Gastroesophageal sphincter (tissue), 4 donors: Measurements from ENCODE around the gene MYT1. TPM values are rescaled to one million over a fixed set of nuclear protein-coding genes. Genes with fewer than 3 reads are reported as not detected.

Experiments
- ATAC-seq: fragments of 150-250 bp; one replicate; pipeline ENCODE4 v1.9.1; 2016; ENCODE audit warnings: mild to moderate bottlenecking, moderate library complexity
- H3K27ac ChIP-seq, 4 donors: fragments of 200-600 bp; sonication (generic) in 3 of 4; 1 replicate in 3 of 4; 2 replicates in 1 of 4; pipeline ENCODE4 v1.5.1; 2016 to 2019
- H3K27me3 ChIP-seq: fragments of 200-600 bp; sonication (generic); one replicate; pipeline ENCODE4 v1.5.1; 2019
- H3K36me3 ChIP-seq, 2 donors: fragments of 200-600 bp; sonication (generic); one replicate each; pipeline ENCODE4 v1.5.1; 2019; ENCODE audit warnings: control low read depth in 1 of 2
- H3K4me1 ChIP-seq, 3 donors: fragments of 200-600 bp; sonication (generic); 1 replicate in 2 of 3; 2 replicates in 1 of 3; pipeline ENCODE4 v1.5.1; 2016 to 2019; ENCODE audit warnings: control low read depth in 2 of 3
- H3K4me3 ChIP-seq, 2 donors: fragments of 200-600 bp; sonication (generic); one replicate each; pipeline ENCODE4 v1.5.1; 2019; ENCODE audit warnings: mild to moderate bottlenecking in 1 of 2, moderate library complexity in 1 of 2
- H3K9me3 ChIP-seq, 3 donors: fragments of 200-600 bp; sonication (generic); one replicate each; pipeline ENCODE4 v1.5.1; 2017 to 2019; ENCODE audit warnings: control low read depth in 2 of 3
- EP300 ChIP-seq: sonication (generic); formaldehyde crosslinking; IDR thresholded peaks from one replicate; pipeline ENCODE4 v1.6.1; 2017; ENCODE audit warnings: antibody characterized with exemption, mild to moderate bottlenecking
- POLR2A ChIP-seq, 2 donors: fragments of 450-650 bp; IDR thresholded peaks; one replicate each; pipeline ENCODE4 v1.6.1; 2017; ENCODE audit warnings: antibody characterized with exemption in 2 of 2, mild to moderate bottlenecking in 2 of 2, moderate library complexity in 1 of 2
- POLR2AphosphoS5 ChIP-seq: sonication (generic); formaldehyde crosslinking; IDR thresholded peaks from one replicate; pipeline ENCODE4 v1.6.1; 2017; ENCODE audit warnings: antibody characterized with exemption
- WGBS, 2 donors: methylation state at CpG; one replicate each; pipeline ENCODE4 v1.1.5; 2018; ENCODE audit warnings: low coverage in 1 of 2; 5-methylcytosine and 5-hydroxymethylcytosine counted together
- total RNA-seq, 4 donors: library from RNA; depleted of rRNA; stranded (reverse); fragments of >200 nt; gene quantifications; one replicate each; pipeline ENCODE4 v1.1.0, GENCODE V29; 2016
- TF ChIP-seq, protein P1 (sequence below), 4 experiments: fragments of 200-600 bp in 2 of 4; fragments of 450-650 bp in 2 of 4; sonication (generic) in 1 of 4; IDR thresholded peaks; one replicate each; pipeline ENCODE4 v1.5.1; 2017 to 2019; ENCODE audit warnings: antibody characterized with exemption in 4 of 4, mild to moderate bottlenecking in 2 of 4, moderate library complexity in 2 of 4

Gene MYT1
- total RNA-seq, 4 donors from 2014 or later = 0.04 to 0.27 TPM; not detected in 2

DNA sequence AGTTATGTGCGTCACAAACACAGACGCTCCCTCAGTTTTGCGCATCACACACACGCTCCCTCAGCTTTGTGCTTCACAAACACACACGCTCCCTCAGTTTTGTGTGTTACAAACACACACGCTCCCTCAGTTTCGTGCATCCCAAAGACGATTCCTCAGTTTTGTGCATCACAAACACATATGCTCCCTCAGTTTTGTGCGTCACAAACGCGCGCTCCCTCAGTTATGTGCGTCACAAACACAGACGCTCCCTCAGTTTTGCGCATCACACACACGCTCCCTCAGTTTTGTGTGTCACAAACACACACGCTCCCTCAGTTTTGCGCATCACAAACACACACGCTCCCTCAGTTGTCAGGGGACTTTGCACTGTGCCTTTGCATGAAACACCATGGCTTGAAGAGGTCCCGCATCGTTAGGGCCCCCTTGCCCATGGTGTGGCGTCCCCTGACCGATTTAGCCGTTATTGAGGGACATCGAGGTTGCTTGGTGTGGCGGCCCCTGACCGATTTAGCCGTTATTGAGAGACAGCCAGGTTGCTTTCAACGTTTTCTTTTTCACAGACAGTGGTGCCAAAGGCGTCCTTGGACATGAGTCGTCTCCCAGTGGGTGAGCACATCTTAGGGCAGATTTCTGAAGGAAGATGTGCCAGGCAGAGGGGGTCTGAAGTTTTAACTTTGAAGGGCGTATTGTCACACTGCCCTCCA, 28.1 kb upstream of the MYT1 start:
- ATAC-seq = no peak
- 79 to 88% methylated on average over 11 to 25 of the region's 32 CpGs for WGBS, 2 donors
- H3K4me1 ChIP-seq = no peaks in the 10 kb centered on the region

DNA sequence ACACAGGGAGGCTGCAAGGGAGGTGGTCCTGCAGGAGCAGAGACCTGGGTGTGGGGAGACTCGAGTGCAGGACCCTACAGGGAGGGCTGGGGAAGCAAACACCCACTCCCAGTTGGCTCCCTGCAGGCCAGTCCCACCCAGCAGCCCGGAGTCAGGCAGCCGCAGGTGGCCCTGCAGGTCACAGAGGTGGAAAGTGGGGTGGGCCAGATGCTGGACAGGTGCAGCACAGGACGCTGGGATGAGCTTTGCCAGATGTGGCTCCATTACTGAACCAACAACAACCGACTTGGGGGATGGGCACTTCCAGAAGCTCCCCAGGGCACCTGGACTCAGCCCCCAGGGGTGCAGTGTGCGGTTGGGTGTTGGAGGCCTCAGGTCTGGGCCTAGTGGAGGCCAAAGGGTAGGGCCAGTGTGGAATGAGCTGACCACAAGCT, 26.6 kb upstream of the MYT1 start:
- ATAC-seq = no peak
- Histone ChIP-seq H3K9me3 (no peaks in the 10 kb centered on the region), H3K4me3 (no peak overlapping the region), H3K36me3 (no peaks in the 10 kb centered on the region), H3K27me3 (peaks cover 44% of the 10 kb centered on the region), H3K27ac (no peak overlapping the region), H3K4me1 (no peaks in the 10 kb centered on the region)
- WGBS, 2 donors = no CpG with 5 or more reads among the region's 6 CpGs
- TF ChIP-seq POLR2AphosphoS5 (no peak), EP300 (no peak), POLR2A (IDR thresholded peaks at IDR 0.05) (no peak)
- TF ChIP-seq, protein P1, sequence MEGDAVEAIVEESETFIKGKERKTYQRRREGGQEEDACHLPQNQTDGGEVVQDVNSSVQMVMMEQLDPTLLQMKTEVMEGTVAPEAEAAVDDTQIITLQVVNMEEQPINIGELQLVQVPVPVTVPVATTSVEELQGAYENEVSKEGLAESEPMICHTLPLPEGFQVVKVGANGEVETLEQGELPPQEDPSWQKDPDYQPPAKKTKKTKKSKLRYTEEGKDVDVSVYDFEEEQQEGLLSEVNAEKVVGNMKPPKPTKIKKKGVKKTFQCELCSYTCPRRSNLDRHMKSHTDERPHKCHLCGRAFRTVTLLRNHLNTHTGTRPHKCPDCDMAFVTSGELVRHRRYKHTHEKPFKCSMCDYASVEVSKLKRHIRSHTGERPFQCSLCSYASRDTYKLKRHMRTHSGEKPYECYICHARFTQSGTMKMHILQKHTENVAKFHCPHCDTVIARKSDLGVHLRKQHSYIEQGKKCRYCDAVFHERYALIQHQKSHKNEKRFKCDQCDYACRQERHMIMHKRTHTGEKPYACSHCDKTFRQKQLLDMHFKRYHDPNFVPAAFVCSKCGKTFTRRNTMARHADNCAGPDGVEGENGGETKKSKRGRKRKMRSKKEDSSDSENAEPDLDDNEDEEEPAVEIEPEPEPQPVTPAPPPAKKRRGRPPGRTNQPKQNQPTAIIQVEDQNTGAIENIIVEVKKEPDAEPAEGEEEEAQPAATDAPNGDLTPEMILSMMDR (IDR thresholded peaks at IDR 0.05) = no peak

More for the DNA sequence above, 28.1 kb upstream of the MYT1 start:
- H3K9me3 ChIP-seq = no peaks in the 10 kb centered on the region
- TF ChIP-seq, protein P1 (IDR thresholded peaks at IDR 0.05) = no peak
- TF ChIP-seq POLR2AphosphoS5 = no peak
- TF ChIP-seq EP300 = no peak
- no peak for TF ChIP-seq POLR2A (IDR thresholded peaks at IDR 0.05)
- H3K4me3 ChIP-seq = no peak overlapping the region
- no peaks in the 10 kb centered on the region for H3K36me3 ChIP-seq
- H3K27me3 ChIP-seq = peaks cover 35% of the 10 kb centered on the region
- H3K27ac ChIP-seq = no peak overlapping the region

DNA sequence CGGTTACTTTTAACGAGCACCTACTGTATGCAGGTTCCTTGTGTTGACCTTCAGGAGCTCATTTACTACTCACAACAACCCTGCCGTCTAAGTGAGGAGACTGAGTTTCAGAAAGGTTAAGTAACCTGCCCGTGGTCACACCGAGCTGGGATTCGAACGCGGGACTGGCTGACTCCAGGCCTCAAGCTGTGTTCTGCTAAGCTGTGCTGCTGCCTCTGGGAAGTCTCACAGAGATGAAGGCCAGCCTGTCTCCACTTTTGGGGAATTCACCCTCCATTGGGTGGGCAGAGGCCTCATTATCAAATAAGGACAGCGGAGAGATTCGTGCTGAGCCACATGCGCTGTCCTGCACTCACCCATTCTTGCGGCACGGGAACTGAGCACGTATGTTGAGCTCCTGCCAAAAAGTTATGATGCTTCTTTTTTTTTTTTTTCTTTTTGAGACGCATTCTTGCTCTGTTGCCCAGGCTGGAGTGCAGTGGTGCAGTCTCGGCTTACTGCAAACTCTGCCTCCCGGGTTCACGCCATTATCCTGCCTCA, 25.9 kb upstream of the MYT1 start:
- WGBS, 2 donors = 50 to 67% methylated on average over 1 to 15 of the region's 18 CpGs
- Histone ChIP-seq H3K4me3 (no peak overlapping the region), H3K27ac (no peak overlapping the region), H3K9me3 (no peaks in the 10 kb centered on the region), H3K27me3 (peaks cover 51% of the 10 kb centered on the region), H3K4me1 (no peaks in the 10 kb centered on the region), H3K36me3 (no peaks in the 10 kb centered on the region)
- TF ChIP-seq POLR2A (IDR thresholded peaks at IDR 0.05) = no peak
- TF ChIP-seq POLR2AphosphoS5 = no peak
- TF ChIP-seq, protein P1 (IDR thresholded peaks at IDR 0.05) = no peak
- TF ChIP-seq EP300 = no peak
- no peak for ATAC-seq

DNA sequence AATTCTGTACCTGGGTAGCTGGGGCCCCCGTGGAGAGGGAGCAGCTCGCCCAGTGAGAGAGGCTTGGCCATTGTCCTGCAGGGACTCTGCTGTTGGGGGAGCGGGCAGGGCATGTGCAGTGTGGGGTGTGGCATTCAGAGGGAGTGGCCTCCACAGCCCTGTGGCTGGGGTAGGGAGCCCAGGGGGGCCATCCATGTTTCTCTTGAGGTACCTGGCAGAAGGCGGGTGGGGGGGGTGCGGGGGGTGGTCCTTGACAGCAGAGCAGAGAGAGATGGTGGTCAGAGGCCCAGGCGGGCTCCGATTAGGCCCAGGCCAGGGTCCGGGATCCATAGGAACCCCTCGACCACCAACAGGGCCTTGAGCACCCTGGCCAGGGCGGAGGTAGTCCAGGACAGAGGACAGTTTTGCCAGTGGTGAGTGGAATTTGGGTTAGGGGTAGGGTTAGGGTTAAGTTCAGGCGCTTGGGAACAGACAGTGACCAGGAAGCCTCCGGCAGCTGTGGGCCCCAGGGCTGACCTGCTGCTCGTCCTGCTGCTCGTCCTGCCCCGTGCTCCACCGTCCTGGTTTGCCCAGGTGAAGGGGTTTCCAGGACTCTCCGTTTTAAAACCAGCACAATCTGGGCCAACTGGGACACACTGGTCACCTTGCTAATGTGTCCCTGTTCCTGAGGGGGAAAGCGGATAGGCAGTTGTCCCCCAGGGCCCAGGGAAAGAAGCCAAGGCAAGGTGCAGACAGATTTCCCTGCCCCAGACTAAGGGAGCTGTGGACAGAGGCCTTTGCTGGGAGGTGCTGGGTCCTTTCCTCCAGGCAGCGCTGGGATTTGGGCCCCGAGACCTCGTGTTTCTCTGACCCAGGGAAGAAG, 24.8 kb upstream of the MYT1 start:
- H3K4me3 ChIP-seq = no peak overlapping the region
- H3K27me3 ChIP-seq = peaks cover 49% of the 10 kb centered on the region
- no peaks in the 10 kb centered on the region for H3K4me1 ChIP-seq
- 49 to 90% methylated on average over 2 to 3 of the region's 21 CpGs for WGBS, 2 donors
- no peak for TF ChIP-seq POLR2AphosphoS5
- TF ChIP-seq POLR2A (IDR thresholded peaks at IDR 0.05) = no peak
- TF ChIP-seq, protein P1 (IDR thresholded peaks at IDR 0.05) = no peak
- TF ChIP-seq EP300 = no peak
- no peak overlapping the region for H3K27ac ChIP-seq
- no peaks in the 10 kb centered on the region for H3K9me3 ChIP-seq
- H3K36me3 ChIP-seq = no peaks in the 10 kb centered on the region
- ATAC-seq = no peak
